ENCODE measurements around the gene UBAC1.

UBAC1 gene

DNA sequence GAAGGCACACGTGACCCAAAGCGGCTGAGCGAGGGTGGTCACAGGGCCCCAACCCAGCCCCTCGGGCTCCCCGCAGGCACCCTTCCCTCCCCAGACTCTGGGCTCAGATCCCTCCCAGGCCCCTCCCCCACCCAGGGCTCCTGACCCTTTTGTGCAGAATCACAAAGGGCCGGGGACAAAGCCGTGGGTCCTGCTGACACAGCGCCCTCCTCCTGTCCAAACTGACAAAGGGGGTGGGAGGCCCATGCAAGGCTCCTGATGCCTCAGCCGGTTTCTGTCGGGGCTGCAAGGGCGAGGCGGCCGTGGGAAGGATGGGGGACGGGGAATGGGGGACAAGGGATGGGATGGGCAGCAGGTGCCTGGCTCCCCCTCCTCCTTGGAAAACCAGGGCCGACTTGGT is 43.5 kb upstream of the UBAC1 start:
- no peak overlapping the region for H3K4me2 ChIP-seq
- H3K4me1 ChIP-seq (ENCODE audit: low read depth, poor library complexity, severe bottlenecking), result no peaks in the 10 kb centered on the region
- H3K9ac ChIP-seq, result no peak overlapping the region
- TF ChIP-seq, protein P1, sequence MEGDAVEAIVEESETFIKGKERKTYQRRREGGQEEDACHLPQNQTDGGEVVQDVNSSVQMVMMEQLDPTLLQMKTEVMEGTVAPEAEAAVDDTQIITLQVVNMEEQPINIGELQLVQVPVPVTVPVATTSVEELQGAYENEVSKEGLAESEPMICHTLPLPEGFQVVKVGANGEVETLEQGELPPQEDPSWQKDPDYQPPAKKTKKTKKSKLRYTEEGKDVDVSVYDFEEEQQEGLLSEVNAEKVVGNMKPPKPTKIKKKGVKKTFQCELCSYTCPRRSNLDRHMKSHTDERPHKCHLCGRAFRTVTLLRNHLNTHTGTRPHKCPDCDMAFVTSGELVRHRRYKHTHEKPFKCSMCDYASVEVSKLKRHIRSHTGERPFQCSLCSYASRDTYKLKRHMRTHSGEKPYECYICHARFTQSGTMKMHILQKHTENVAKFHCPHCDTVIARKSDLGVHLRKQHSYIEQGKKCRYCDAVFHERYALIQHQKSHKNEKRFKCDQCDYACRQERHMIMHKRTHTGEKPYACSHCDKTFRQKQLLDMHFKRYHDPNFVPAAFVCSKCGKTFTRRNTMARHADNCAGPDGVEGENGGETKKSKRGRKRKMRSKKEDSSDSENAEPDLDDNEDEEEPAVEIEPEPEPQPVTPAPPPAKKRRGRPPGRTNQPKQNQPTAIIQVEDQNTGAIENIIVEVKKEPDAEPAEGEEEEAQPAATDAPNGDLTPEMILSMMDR (conservative IDR thresholded peaks at IDR 0.05; ENCODE audit: low read depth, low read length), result no peak
- no peaks in the 10 kb centered on the region for H3K79me2 ChIP-seq (ENCODE audit: insufficient read depth, low read depth)
- H2AFZ ChIP-seq (ENCODE audit: low read depth), result no peak overlapping the region
- no peak overlapping the region for H3K27ac ChIP-seq
- peaks cover 83% of the 10 kb centered on the region for H3K27me3 ChIP-seq (ENCODE audit: insufficient read depth, low read depth)
- H3K36me3 ChIP-seq (ENCODE audit: insufficient read depth), result no peaks in the 10 kb centered on the region
- no peaks in the 10 kb centered on the region for H4K20me1 ChIP-seq (ENCODE audit: insufficient read depth)
- no peak overlapping the region for H3K4me3 ChIP-seq (IDR thresholded peaks at IDR 0.05; ENCODE audit: insufficient read depth, low read depth, low read length)

DNA sequence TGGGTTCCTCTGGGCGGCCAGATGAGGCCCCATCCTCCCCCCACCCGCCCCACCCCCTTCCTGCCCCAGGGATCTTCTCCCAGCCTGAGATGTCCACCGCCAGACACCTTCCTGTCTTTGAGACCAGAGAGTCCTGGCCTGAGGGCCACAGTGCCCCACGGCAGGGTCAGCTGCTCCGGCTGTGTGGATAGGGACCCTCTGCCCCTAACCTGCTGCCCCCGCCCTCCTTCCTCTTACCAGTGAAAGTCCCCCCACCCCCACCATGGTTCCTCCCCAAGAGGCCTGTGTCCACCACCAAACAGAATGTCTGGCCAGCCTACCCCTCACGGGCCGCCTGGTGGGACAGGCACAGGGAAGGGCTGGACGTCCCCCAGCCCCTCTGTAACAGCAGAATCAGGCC is 43.0 kb upstream of the UBAC1 start:
- TF ChIP-seq, protein P1 (conservative IDR thresholded peaks at IDR 0.05; ENCODE audit: low read depth, low read length), result no peak
- peaks cover 78% of the 10 kb centered on the region for H3K27me3 ChIP-seq (ENCODE audit: insufficient read depth, low read depth)
- H3K4me3 ChIP-seq (IDR thresholded peaks at IDR 0.05; ENCODE audit: insufficient read depth, low read depth, low read length), result no peak overlapping the region
- no peaks in the 10 kb centered on the region for H3K4me1 ChIP-seq (ENCODE audit: low read depth, poor library complexity, severe bottlenecking)
- no peak overlapping the region for H2AFZ ChIP-seq (ENCODE audit: low read depth)
- no peak overlapping the region for H3K9ac ChIP-seq
- H3K4me2 ChIP-seq, result no peak overlapping the region
- H3K27ac ChIP-seq, result no peak overlapping the region
- H3K79me2 ChIP-seq (ENCODE audit: insufficient read depth, low read depth), result no peaks in the 10 kb centered on the region
- H4K20me1 ChIP-seq (ENCODE audit: insufficient read depth), result no peaks in the 10 kb centered on the region
- no peaks in the 10 kb centered on the region for H3K36me3 ChIP-seq (ENCODE audit: insufficient read depth)

DNA sequence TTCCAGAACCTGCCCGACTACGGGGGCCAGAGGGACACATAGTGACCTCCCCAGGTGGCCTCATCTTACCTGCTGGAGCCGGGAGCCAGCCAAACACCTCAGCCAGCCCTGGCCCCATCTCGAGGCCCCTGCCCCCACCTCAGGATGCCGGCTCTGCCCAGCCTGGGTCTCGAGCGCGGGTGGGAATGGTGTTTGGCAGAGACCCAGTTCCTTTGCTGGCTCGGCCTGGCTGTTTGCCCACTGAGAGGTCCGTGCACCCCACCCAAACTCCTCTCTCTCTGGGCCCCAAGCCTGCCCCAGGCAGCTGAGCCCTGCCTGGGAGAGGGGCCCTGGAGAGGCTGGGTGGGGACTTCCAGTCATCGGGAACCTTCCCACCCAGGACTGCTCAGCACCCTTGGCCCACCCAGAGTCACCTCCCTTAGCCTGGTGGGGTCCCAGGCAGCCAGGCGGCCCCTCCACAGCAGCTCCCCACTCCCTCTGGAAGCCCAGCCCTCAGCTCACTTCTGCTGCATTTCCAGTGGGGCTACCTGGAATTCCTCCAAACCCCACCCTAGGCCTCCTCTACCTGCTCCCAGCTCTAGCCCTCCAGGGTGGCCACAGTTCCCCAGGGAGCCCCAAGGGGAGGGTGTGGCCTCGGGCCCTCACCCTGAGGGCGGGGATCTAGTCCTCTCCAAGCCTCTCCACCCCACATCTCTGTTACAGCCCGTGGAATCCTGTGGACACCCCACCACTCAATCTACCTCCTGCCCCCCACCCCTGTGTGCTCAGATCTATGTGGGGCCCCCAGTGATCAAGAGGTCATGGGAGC is 42.4 kb upstream of the UBAC1 start:
- Histone ChIP-seq H2AFZ (ENCODE audit: low read depth) (no peak overlapping the region), H3K36me3 (ENCODE audit: insufficient read depth) (no peaks in the 10 kb centered on the region), H3K4me1 (ENCODE audit: low read depth, poor library complexity, severe bottlenecking) (no peaks in the 10 kb centered on the region), H3K27me3 (ENCODE audit: insufficient read depth, low read depth) (peaks cover 73% of the 10 kb centered on the region), H3K79me2 (ENCODE audit: insufficient read depth, low read depth) (no peaks in the 10 kb centered on the region), H3K4me2 (no peak overlapping the region), H3K4me3 (IDR thresholded peaks at IDR 0.05; ENCODE audit: insufficient read depth, low read depth, low read length) (no peak overlapping the region), H4K20me1 (ENCODE audit: insufficient read depth) (no peaks in the 10 kb centered on the region), H3K27ac (no peak overlapping the region), H3K9ac (no peak overlapping the region)
- TF ChIP-seq, protein P1 (conservative IDR thresholded peaks at IDR 0.05; ENCODE audit: low read depth, low read length), result no peak

DNA sequence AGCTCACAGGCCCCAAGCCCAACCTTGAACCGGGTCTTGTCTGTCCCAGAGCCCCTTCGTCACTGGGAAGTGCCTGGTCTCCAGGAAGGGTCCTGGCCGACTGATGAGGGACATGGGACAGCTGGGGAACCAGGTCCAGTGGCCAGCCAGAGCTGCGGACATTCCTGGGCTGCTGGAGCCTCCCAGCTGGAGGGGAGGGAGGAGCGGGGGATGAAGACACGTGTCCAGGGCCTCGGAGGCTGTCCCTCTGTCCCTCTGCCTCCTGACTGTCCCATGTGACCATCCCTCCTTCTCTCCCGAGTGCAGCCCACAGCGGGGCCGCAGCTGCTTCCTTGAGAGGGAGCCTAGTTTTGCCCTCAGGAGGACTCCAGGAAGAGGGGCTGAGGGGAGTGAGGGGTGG is 41.7 kb upstream of the UBAC1 start:
- no peaks in the 10 kb centered on the region for H4K20me1 ChIP-seq (ENCODE audit: insufficient read depth)
- no peak overlapping the region for H2AFZ ChIP-seq (ENCODE audit: low read depth)
- H3K27me3 ChIP-seq (ENCODE audit: insufficient read depth, low read depth), result peaks cover 73% of the 10 kb centered on the region
- no peaks in the 10 kb centered on the region for H3K79me2 ChIP-seq (ENCODE audit: insufficient read depth, low read depth)
- H3K4me1 ChIP-seq (ENCODE audit: low read depth, poor library complexity, severe bottlenecking), result no peaks in the 10 kb centered on the region
- TF ChIP-seq, protein P1 (conservative IDR thresholded peaks at IDR 0.05; ENCODE audit: low read depth, low read length), result no peak
- H3K36me3 ChIP-seq (ENCODE audit: insufficient read depth), result no peaks in the 10 kb centered on the region
- no peak overlapping the region for H3K4me3 ChIP-seq (IDR thresholded peaks at IDR 0.05; ENCODE audit: insufficient read depth, low read depth, low read length)
- no peak overlapping the region for H3K9ac ChIP-seq
- H3K27ac ChIP-seq, result no peak overlapping the region
- H3K4me2 ChIP-seq, result no peak overlapping the region

Data from KMS-11 (cell line).